GM21423 (cell line): ENCODE results near the gene PTPN20.

ENCODE experiments used
- ATAC-seq: cut with Tn5 transposase; IDR thresholded peaks from one replicate; pipeline ENCODE4 v1.9.1; 2021; ENCODE audit warnings: mild to moderate bottlenecking, moderate library complexity; ENCODE audit not compliant: unreplicated experiment

PTPN20 gene

DNA sequence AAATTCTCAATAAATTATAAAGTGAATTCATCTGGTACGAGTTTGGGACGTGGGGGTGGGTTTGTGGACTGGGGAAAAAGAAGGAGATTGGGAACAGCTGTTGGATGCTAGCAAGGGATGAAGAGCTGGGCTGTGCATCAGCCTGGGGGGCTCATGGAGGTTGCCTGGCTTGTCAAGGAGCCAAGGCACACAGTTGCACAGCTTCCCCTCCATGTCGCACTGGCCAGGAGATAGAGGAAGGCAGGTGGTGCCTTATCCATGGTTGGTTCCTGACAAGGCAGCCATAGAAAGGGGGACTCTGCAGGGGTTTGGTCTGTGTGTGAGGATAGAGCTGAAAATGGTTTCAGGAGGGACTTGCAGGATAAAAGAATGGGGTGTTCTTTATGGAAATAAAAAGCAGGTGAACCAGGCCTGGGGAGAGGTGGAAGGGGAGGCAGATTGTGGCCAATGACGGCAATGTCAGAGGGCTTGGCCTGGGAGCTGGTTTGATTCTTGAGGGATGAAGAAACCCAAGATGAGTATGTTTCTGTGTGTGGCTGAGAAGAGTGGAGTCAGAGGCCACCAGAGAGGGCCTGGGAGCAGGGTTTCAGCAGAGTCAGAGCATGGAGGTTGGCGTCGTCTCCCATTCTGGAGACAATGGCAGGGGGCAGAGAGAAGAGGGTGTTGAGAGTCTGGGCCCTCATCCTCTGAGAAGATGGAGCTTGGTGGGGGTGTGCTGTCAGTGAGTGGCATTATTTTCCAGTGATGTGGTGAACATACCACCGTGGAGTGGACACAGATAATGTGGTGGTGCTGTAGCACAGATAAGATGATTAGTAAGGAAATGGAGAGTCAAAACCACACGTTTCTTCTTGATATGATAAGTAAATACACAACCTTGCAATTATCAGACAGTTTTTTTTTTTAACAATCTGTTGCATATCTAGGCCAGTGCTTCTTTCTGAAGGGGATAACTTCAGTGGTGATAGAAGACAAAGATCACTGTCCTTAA lies 108.2 kb downstream of the PTPN20 start:
- no peak for ATAC-seq

DNA sequence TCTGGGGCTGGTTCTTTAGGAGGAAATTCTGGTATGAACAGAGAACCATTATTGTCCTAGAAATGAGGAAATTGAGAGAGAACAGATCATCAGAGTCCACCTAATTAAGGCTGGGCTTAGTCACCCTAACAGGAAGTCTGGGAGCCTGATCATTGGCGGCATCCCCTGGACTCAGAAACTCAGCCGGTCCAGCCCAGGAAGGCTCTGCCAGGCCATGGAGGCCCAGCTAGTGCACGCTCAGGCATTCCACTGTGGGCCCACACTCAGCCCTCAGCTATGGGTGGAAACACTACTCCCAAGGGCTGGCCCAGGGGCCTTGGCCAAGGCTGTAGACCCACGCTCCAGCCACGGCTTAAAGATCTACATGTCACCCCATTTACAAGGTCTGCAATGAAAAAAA lies 109.2 kb downstream of the PTPN20 start:
- no peak for ATAC-seq

DNA sequence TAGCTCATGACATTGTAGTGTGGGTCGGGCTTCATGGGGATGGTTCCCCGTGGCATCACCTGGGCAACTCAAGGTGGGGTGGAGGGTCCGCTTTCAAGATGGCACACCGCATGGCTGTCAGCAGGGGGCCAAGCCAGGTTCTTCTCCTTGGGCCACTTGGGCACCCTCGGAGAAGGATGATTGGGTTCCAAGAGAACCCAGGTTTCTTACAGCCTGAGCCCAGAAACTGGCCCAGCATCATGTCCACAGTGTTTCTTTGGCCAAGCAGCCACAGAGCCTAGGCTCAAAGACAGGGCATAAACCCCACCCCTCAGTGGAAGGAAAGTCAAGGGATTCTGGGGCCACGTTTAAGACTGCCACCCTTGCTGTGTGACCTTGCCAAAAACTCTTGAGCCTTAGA lies 110.6 kb downstream of the PTPN20 start:
- no peak for ATAC-seq

DNA sequence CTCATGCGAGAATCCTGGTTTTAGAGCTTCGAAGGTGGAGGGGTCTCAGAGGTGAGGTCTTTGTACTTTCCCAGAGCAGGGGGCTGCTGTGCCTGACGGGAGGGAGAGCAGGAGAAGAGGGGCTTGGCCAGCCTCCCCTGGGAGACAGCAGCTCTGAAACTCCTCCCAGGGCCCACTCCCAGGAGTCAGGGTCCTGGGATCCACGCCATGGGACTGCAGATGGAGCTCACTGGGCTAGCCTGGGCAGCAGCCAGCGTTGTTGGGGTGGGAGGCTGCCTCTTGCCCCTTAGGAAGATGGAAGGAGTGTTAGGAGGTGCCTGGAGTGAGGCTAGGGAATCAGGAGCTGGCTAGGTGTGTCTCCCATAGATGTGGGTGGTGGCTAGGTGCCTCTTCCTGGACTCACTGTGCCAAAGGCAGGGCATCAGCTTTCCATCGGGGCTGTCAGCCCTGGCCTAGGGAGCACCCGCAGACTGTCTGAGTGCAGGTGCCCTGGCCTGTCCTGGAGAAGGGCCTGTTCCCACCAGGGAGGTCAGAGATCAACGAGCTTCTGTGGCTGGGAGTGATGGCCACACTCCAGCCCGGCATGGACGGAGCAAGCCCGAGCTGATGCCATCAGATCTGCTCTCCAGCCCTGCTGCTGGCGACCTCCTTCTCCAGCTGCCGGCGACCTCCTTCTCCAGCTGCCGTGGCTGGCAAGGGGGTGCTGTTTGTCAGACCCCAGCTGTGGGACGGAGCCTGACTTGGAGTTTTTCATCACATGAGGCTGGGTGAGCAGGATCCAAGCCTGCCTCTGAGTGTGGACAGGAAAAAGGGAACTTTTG lies 111.3 kb downstream of the PTPN20 start:
- no peak for ATAC-seq

DNA sequence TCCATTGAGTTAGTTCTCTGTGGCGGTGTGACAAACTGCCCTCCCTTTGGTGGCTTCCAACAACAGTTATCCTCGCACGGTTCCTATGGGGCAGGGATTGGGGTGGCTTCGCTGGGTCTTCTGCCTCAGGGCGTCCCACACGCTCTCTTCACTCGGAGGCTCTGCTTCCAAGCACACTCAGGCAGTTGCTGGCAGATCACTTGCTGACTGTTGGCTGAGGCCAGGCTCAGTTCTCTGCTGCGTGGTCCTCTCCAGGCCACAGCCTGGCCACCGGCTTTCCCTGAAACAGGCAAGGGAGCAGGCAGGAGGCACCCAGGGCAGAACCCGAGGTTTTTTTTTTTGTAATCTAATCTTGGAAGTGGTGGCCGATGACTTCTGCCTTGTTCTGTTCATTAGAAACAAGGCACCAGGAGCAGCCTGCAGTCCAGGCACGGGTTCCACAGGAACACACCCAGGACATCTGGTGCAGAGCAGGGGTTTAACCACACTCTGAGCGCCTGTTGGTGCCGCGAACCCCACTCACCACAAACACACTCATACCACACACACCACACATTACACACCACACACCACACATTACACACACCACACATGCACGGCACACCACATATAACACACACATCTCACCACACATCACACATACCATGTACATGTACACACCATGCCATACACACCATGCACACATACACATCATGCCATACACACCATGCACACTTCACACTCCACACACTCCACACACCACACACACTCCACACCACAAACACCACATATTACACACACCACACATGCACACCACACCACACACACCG lies 112.2 kb downstream of the PTPN20 start:
- ATAC-seq = no peak

DNA sequence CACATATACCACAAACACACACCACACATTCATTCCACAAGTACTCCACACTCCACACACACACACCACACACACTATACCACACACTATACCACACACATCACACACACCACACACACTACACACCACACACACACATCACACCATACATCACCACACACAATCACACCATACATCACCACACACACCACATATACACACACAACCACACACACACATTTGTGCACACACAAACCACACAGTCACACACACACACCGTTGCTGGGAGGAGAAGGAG lies 112.8 kb downstream of the PTPN20 start:
- ATAC-seq = no peak

DNA sequence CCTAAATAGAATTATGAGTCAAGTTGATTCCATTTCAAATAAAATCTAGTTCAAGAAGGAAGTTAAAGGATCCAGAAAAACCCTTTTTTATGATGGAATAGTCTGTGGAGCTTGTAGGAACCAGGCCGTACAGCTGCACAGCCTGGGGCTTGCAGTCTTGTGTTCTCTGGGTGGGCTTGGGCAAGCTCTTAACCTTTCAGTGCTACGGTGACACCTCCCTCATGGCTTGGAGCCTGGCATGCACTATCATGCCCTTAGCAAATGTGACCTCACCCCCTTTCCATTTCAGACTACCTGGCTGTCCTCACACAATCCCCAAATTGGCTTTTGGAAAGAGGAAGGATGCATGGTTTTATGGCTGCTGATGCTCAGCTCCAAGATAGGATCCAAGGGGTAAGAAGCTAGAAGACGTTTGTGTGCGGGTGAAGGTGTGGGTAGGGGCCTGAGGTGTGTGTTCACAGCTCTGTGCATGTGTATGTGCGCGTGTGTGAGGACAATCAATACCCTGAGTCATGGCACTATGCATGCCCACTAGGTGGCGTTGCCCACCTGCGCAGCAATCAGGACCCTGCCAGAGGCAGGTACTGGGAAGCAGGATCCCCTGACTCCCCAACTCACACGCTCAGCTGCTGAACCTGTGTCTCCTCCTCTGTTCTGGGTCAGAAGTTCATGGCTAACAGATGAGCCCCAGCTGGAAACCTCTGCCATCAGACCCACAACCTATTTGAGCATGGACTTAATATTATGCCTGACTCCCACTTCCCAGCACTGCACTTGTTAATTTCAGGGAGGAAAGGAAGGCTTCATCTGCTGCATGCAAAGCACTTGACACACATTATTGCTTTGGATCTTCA lies 113.4 kb downstream of the PTPN20 start:
- ATAC-seq = no peak

DNA sequence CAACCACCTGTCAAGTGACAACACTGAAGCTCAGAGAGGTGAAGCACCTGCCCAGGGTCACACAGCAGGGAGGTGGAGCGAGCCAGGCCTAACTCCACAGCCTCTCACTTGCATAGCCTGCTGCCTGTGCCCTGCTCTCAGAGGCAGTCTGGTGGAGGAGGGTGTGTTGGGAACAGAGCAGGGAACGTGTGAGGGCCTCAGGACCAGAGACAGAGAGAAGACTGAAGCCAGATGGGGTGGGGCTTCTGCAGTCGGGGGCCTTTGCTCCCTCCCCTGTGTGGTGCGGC lies 114.0 kb downstream of the PTPN20 start:
- ATAC-seq = no peak

DNA sequence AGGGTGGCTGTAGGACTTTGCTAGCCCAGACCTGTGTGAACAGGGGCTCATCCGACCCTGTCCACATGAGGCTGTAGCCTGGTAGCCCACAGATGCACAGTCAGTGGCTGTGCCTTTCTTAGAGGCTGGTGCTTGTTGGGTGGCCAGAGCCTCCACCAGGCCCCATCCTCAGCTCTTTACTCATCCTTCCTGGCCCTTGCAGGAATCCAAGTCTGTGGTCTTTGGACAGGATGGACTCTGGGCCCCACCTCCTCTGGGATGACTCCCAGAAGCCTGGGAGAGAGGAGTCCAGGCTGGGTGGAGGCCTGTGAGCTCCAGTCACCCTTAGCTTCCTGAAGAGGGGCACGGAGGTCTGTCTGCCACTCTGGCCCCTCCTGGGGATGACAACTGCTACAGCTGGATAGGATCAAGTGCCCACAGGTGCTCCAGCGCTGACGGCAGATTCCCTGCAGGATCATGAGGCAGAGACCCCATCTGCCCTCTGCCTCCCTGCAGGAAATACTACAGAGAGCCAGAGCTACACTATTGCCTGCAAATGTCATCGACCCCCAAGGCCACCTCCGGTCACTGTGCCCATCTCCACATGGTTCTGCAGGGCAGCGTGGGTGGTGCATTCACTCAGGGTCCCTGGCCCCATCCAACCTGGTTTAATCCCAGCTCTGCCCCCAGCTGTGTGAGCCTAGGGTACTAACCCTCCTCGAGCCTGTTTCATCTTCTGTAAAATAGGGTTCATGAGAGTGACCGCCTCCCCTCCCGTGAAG lies 114.5 kb downstream of the PTPN20 start:
- no peak for ATAC-seq

DNA sequence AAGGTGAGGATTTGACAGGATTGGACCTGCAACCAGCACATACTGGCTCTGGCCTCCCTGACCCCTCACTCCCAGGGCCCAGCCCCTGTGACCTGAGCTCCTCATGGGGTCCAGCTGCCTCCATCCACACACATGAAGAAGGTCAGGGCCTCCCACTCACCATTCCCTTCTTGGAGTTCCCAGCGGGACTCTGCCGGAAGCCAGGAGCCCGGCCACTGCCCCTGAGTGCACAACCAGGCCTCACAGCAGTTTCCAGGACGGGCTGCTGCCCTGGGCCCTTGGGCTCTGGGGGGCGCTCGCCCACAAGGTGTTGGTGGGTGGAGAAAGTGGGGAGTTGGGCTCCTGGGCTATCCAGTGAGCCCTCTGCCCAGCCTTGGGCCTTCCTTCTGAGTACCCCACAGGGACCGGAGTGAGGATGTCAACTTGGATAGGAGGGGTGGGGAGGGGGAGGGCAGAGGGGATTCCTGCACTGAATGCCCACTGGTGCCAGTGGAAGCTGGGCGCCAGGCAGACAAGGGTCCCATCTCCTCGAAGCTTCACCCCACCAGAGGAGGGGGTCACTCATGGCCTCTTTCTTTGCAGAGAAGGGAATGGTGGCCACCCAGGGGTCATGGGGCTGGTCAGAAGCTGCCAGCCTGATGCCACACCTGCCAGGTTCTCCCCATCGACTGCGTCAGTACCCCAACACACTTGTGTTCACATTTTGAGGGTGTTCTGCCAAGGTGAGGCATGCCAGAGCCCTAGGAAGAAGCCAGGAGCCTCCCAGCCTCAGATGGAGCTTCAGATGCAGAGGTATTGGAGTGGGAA lies 115.3 kb downstream of the PTPN20 start:
- no peak for ATAC-seq

DNA sequence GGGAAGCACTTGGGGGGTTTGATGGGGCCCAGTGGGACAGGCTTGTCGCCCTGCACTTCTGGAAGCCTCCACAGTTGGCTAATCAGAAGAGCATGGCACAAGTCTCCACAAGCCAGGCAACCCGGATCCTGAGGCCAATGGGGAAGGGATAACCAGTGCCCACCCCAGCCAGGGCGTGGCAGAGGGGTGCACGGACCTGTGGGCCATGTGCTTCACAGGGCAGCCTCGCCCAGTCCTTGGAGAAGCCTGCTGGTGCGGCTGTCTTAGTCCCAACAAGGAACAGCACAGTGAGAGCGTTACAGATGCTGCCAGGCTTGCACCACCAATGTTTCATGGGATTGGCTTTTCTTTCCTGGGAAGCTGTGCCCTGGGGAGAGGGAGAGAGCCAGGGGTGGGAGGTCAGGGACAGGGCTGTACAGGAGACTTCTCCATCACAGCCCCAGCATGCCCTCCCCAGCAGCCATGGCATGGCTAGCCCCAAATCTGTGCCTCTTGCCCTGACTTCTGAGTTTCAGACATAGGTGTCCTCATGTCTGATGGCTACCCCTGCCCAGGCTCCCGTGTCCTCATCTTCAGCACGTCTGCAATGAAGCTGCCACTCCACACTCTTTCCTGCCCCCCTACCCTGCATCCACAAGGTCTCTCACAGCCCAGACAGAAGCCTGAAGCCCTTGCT lies 116.0 kb downstream of the PTPN20 start:
- ATAC-seq = no peak

DNA sequence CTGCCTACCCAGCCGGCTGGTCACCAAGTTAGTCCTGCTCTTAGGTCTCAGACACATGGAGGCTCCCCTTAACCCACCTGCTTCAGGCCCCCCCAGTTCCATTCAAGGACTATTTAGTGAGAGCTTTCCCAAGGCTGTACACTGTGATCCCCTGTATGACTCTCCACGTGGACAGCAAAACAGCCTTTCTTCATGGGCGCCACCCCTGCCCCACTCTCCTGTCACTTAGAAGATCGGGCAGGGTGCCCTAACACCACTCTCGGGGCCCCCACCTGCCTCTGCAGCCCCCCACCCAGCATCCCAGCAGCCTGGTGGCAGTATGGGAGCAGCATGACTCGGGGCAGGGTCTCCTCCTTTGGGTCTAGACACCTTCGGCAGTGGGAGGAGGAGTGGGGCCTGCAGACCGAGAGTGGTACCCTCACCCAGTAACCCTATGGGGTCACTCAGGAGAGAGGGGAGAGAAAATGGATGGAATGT lies 116.6 kb downstream of the PTPN20 start:
- no peak for ATAC-seq

DNA sequence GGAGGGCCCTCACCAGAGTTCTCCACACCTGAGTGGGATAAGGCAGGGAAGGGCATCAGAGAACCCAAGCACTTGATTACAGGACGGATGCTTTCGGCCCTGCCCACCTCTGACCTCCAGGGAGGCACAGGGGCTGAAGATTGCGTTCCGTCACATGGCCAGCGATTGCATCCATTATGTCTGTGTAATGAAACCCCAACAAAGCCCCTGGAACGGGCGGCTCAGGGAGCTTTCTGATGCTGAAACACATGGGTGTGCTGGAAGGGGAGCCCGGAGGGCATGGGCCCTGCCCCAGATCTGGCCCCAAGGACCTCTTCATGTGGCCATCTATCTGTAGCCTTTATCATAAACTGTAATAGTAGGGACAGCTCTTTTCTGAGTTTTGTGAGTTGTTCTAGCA lies 117.2 kb downstream of the PTPN20 start:
- ATAC-seq = no peak

DNA sequence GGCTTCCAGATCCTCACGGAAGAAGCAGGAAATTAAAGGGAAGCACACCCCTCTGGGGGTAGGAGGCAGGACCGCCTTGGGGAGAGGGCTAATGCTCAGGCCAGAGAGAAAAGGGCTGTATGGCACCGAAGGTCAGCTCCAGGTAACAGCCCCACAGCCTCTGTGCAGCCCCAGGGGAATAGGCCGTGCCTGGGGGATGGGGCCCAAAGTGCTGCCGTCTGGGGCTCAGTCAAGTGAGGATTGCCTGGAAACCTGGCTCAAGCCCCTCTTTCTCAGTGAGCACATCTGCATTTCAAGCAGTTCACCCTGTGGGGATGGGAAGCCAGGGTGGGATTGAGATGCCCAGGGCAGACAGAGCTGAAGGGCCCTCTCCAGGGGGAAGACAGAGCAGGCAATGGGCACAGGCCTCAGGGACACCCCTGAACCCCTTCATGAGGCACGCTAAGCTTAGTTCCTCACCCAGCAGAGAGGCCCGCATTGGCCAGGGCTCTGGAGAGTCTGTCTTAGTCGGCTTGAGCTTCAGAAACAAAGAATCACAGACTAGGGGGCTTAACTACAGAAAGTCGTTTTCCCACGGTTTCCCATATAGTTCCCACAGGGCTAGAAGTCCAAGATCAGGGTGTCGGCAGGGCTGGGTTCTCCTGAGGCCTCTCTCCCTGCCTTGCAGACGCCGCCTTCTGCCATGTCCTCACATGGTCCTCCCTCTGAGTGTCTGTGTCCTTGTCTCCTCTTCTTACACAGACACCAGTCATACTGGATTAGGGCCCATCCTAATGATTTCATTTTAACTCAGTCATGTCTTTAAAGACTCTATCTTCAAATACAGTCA lies 118.2 kb downstream of the PTPN20 start:
- no peak for ATAC-seq

DNA sequence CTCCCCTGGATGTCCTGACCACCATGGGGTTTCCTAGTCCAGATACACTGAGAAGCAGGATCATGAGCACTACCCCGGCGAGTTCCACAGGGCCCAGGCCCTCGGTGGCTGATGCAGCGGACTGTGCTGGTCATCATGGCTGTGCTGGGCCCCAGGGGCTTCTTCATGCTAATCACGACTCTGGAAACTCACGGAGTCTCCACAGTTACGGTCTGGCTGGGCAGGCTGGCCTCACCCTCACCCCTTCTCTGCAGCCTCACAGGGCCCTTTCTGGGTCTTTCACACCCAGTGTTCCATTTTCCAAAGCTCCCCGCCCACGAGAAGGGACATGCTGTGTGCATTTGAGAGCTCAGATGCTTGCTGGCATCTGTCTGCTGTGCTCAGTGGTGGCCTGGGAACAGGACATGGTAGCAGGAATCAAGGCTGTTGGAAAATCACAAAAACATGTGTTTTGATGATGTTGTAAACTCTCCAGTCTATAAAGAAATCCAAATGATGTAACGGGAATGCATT lies 119.0 kb downstream of the PTPN20 start:
- no peak for ATAC-seq

DNA sequence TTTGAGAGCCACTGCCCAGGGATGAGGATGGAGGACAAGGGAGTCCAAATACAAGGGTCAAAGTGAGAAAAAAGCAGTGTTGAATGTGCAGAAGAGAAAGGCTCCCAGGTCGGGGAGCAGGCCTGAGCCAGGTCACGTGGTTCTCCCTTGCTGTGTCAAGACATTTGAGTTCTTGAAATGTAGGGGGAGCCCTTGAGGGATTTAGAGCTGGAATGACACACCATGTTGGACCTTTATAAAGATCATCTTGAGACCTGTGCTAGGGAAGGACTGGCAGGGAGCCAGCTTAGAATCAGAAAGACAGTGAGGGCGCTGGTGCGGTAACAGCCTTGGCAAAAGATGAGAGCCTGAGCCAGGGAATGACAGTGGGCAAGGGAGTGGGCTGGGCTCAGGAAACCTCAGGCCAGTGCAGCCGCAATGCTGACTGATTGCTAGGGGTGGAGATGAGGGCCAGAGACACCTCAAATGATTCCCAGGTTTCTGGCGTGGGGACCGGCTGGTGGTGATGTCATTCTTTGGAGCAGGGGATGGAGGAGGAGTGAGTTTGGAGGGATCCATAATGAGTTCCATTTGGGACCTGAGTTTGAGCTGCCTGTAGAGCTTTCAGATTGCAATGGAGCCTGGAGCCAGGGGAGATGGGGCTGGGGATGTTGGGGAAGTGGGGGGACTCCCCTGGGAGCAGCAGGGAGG lies 120.1 kb downstream of the PTPN20 start:
- ATAC-seq = no peak
